RWPE1 (cell line): ENCODE results near the gene ACOT12.
A peak's percentile ranks its signal among the peaks of the same experiment; 100 is the strongest.

Experiments
- CTCF ChIA-PET: fragments of 350-600 bp; sonication (Branson Sonifier 250); formaldehyde crosslinking; extraction: SDS; loops from one replicate; lab custom pipeline; 2021; lab: Yijun Ruan, JAX
- POLR2A ChIA-PET: fragments of 400-600 bp; formaldehyde crosslinking; extraction: SDS; loops from one replicate; lab custom pipeline; 2020; ENCODE audit warnings: antibody characterized with exemption; ENCODE audit not compliant: low non-redundant PET; lab: Yijun Ruan, JAX
- DNase-seq: peaks from one replicate; pipeline ENCODE4 v3.0.0; 2012; ENCODE audit warnings: low spot score
- H3K27ac ChIP-seq: fragments of 450-650 bp; 2 replicates; pipeline ENCODE4 v1.5.1; 2017
- CTCF ChIP-seq: fragments of 450-650 bp; conservative IDR thresholded peaks from 2 replicates; pipeline ENCODE4 v1.5.1; 2017; ENCODE audit warnings: low read depth, mild to moderate bottlenecking

The ACOT12 gene

GRCh38 chr5:81317536-81317935 lies 76.4 kb downstream of the ACOT12 start:
- POLR2A ChIA-PET = no interaction called here
- no peak overlapping the region for H3K27ac ChIP-seq
- DNase-seq = no peak
- no peak for TF ChIP-seq CTCF
- CTCF ChIA-PET = no interaction called here

- ChIA-PET CTCF (no interaction called here), POLR2A (no interaction called here)
- DNase-seq = no peak
- no peak for TF ChIP-seq CTCF
- H3K27ac ChIP-seq = no peak overlapping the region
These were observed 77.4 kb downstream of the ACOT12 start for GRCh38 chr5:81316571-81316970.

GRCh38 chr5:81315830-81316229 lies 78.1 kb downstream of the ACOT12 start:
- CTCF ChIA-PET = interaction anchor here (1.5 kb wide), 1 partner anchor 16 kb away, joined by 6 read pairs; no protein-coding TSS in a partner anchor
- DNase-seq = no peak
- POLR2A ChIA-PET = interaction anchor here (1.7 kb wide), 1 partner anchor 14 kb away, joined by 5 read pairs; the partner anchor contains the start of gene ZCCHC9
- H3K27ac ChIP-seq = no peak overlapping the region
- TF ChIP-seq CTCF = no peak

GRCh38 chr5:81315336-81315735 lies 78.6 kb downstream of the ACOT12 start:
- POLR2A ChIA-PET = interaction anchor here (1.7 kb wide), 1 partner anchor 14 kb away, joined by 5 read pairs; the partner anchor contains the start of gene ZCCHC9
- no peak overlapping the region for H3K27ac ChIP-seq
- peak; percentile 35 for DNase-seq
- CTCF ChIA-PET = interaction anchor here (0.6 to 1.5 kb wide), 2 partner anchors 16 to 75 kb away, joined by 3 to 6 read pairs; no protein-coding TSS in a partner anchor
- no peak for TF ChIP-seq CTCF

- H3K27ac ChIP-seq = no peak overlapping the region
- TF ChIP-seq CTCF = no peak
- CTCF ChIA-PET = interaction anchor here (1.5 kb wide), 1 partner anchor 15 kb away, joined by 6 read pairs; no protein-coding TSS in a partner anchor
- POLR2A ChIA-PET = interaction anchor here (1.7 kb wide), 1 partner anchor 13 kb away, joined by 5 read pairs; the partner anchor contains the start of gene ZCCHC9
- no peak for DNase-seq
These were observed 79.4 kb downstream of the ACOT12 start for GRCh38 chr5:81314581-81314980.

- TF ChIP-seq CTCF = no peak
- H3K27ac ChIP-seq = no peak overlapping the region
- ChIA-PET CTCF (interaction anchor here (0.6 to 0.7 kb wide), 2 partner anchors 14 to 477 kb away, joined by 3 read pairs; no protein-coding TSS in a partner anchor), POLR2A (no interaction called here)
- no peak for DNase-seq
These were observed 80.2 kb downstream of the ACOT12 start for GRCh38 chr5:81313686-81314085.
